H1 (cell line): ENCODE data around the gene ATP4A. TPM values are rescaled to one million over a fixed set of nuclear protein-coding genes. Genes with fewer than 3 reads are reported as not detected.

ENCODE experiments used
- CTCF ChIA-PET: fragments of 300-600 bp; sonication (Branson Sonifier 250); formaldehyde crosslinking; loops from one replicate; lab custom pipeline; 2021; ENCODE audit not compliant: partially characterized antibody; lab: Charles Lee
- POLR2A ChIA-PET: fragments of 300-600 bp; sonication (Branson Sonifier 250); formaldehyde crosslinking; loops from one replicate; lab custom pipeline; 2021; ENCODE audit warnings: inconsistent platforms; ENCODE audit not compliant: partially characterized antibody; lab: Charles Lee
- DNase-seq, 2 experiments: peaks; one replicate each; pipeline versions ENCODE4 v3.0.0 to v3.0.0-alpha.2; 2010 to 2022; ENCODE audit warnings: low spot score in 2 of 2, low read depth in 1 of 2, mixed read lengths in 1 of 2
- FAIRE-seq: peaks from 2 replicates; lab custom pipeline; 2011; peaks lifted over from hg19 to GRCh38; lab: Jason Lieb, UNC
- H2AFZ ChIP-seq: 2 replicates; pipeline ENCODE4 v1.8.1; 2012; ENCODE audit warnings: low read length, inconsistent platforms
- H2AK5ac ChIP-seq: 2 replicates; pipeline ENCODE4 v1.6.1; 2013; ENCODE audit warnings: low read depth, low read length
- H2BK120ac ChIP-seq: replicated peaks from 2 replicates; pipeline ENCODE3; 2013; ENCODE audit warnings: low read depth, low read length, inconsistent platforms
- H2BK12ac ChIP-seq: 2 replicates; pipeline ENCODE4 v1.6.1; 2013; ENCODE audit warnings: low read depth, low read length
- H2BK15ac ChIP-seq: 2 replicates; pipeline ENCODE4 v1.6.1; 2013; ENCODE audit warnings: low read length
- H2BK20ac ChIP-seq: 2 replicates; pipeline ENCODE4 v1.6.1; 2013; ENCODE audit warnings: low read length
- H2BK5ac ChIP-seq: 2 replicates; pipeline ENCODE4 v1.6.1; 2013; ENCODE audit warnings: low read depth, low read length
- H3K14ac ChIP-seq: 2 replicates; pipeline ENCODE4 v1.6.1; 2013; ENCODE audit warnings: inconsistent platforms; ENCODE audit not compliant: insufficient read length
- H3K18ac ChIP-seq: 2 replicates; pipeline ENCODE4 v1.6.1; 2013; ENCODE audit warnings: low read length; ENCODE audit errors: extremely low read depth
- H3K23ac ChIP-seq: 2 replicates; pipeline ENCODE4 v1.6.1; 2013; ENCODE audit warnings: inconsistent platforms; ENCODE audit not compliant: insufficient read length
- H3K23me2 ChIP-seq: 2 replicates; pipeline ENCODE4 v1.6.1; 2013; ENCODE audit warnings: low read depth, low read length
- H3K27ac ChIP-seq: 2 replicates; pipeline ENCODE4 v1.6.1; 2011; ENCODE audit warnings: low read depth, low read length, inconsistent platforms
- H3K27me3 ChIP-seq, 4 experiments: replicated peaks in 1 of 4; 1 replicate in 1 of 4; 2 replicates in 3 of 4; pipeline versions ENCODE4 v1.6.1 to v1.8.1; 2011 to 2013; ENCODE audit warnings: low read length in 3 of 4, mild to moderate bottlenecking in 3 of 4, inconsistent platforms in 2 of 4, mixed read lengths in 2 of 4, moderate library complexity in 1 of 4; ENCODE audit not compliant: control insufficient read depth in 3 of 4, insufficient read depth in 3 of 4; ENCODE audit errors: extremely low read depth in 1 of 4
- H3K36me3 ChIP-seq, 4 experiments: 2 replicates each; pipeline versions ENCODE4 v1.6.1 to v1.8.1; 2011 to 2013; ENCODE audit warnings: mild to moderate bottlenecking in 4 of 4, low read length in 3 of 4, moderate library complexity in 2 of 4, control low read depth in 1 of 4, inconsistent platforms in 1 of 4; ENCODE audit not compliant: insufficient read depth in 4 of 4, control insufficient read depth in 2 of 4
- H3K4ac ChIP-seq: replicated peaks from 2 replicates; pipeline ENCODE3; 2013; ENCODE audit warnings: low read length, low read depth, mixed read lengths, inconsistent platforms; ENCODE audit not compliant: insufficient read length
- H3K4me1 ChIP-seq, 4 experiments: replicated peaks in 1 of 4; 1 replicate in 1 of 4; 2 replicates in 3 of 4; pipeline versions ENCODE4 v1.6.1 to v1.8.1; 2011 to 2013; ENCODE audit warnings: low read length in 3 of 4, inconsistent platforms in 2 of 4, mixed read lengths in 1 of 4; ENCODE audit not compliant: insufficient read depth in 4 of 4, control insufficient read depth in 3 of 4
- H3K4me2 ChIP-seq, 2 experiments: 2 replicates each; pipeline versions ENCODE4 v1.6.1 to v1.8.1; 2011 to 2013; ENCODE audit warnings: low read depth in 2 of 2, low read length in 2 of 2, control low read depth in 1 of 2, inconsistent platforms in 1 of 2, mild to moderate bottlenecking in 1 of 2; ENCODE audit not compliant: insufficient read depth in 1 of 2
- H3K4me3 ChIP-seq, 4 experiments: fragments of 200-600, 300-600 bp in 1 of 4; sonication (generic), shearing (Covaris generic), sonication (Bioruptor Twin) in 1 of 4; 2 replicates each; pipeline versions ENCODE4 v1.5.1 to v1.8.1; 2011 to 2016; ENCODE audit warnings: low read length in 4 of 4, low read depth in 3 of 4, control low read depth in 2 of 4, inconsistent platforms in 2 of 4, mild to moderate bottlenecking in 2 of 4, mixed read lengths in 1 of 4, moderate library complexity in 1 of 4; ENCODE audit not compliant: insufficient read depth in 2 of 4; ENCODE audit errors: extremely low read depth in 1 of 4
- H3K56ac ChIP-seq: replicated peaks from 2 replicates; pipeline ENCODE3; 2013; ENCODE audit warnings: low read depth, mild to moderate bottlenecking, mixed read lengths, low read length, inconsistent platforms; ENCODE audit not compliant: insufficient read length
- H3K79me1 ChIP-seq: 2 replicates; pipeline ENCODE4 v1.6.1; 2013; ENCODE audit warnings: low read depth, low read length, control low read depth
- H3K79me2 ChIP-seq, 2 experiments: 2 replicates each; pipeline versions ENCODE4 v1.6.1 to v1.8.1; 2012 to 2013; ENCODE audit warnings: low read length in 2 of 2, mild to moderate bottlenecking in 2 of 2, inconsistent platforms in 1 of 2; ENCODE audit not compliant: insufficient read depth in 2 of 2, control insufficient read depth in 1 of 2
- H3K9ac ChIP-seq, 4 experiments: replicated peaks in 1 of 4; 1 replicate in 1 of 4; 2 replicates in 3 of 4; pipeline versions ENCODE4 v1.6.1 to v1.8.1; 2011 to 2013; ENCODE audit warnings: low read depth in 3 of 4, low read length in 3 of 4, control low read depth in 2 of 4, mild to moderate bottlenecking in 2 of 4, moderate library complexity in 2 of 4, inconsistent platforms in 1 of 4; ENCODE audit errors: extremely low read depth in 1 of 4
- H3K9me3 ChIP-seq, 2 experiments: 2 replicates each; pipeline versions ENCODE4 v1.6.1 to v1.8.1; 2012 to 2013; ENCODE audit warnings: mild to moderate bottlenecking in 2 of 2, moderate library complexity in 2 of 2, control low read depth in 1 of 2, inconsistent platforms in 1 of 2, low read depth in 1 of 2, low read length in 1 of 2, mixed read lengths in 1 of 2; ENCODE audit not compliant: insufficient read depth in 2 of 2
- H4K20me1 ChIP-seq, 2 experiments: replicated peaks in 1 of 2; 2 replicates each; pipeline versions ENCODE3 to v1.8.1; 2011 to 2013; ENCODE audit warnings: inconsistent platforms in 2 of 2, low read length in 2 of 2, mild to moderate bottlenecking in 1 of 2; ENCODE audit not compliant: insufficient read depth in 2 of 2, control insufficient read depth in 1 of 2
- H4K5ac ChIP-seq: 2 replicates; pipeline ENCODE4 v1.6.1; 2013; ENCODE audit warnings: low read length, low read depth, mixed read lengths, inconsistent platforms; ENCODE audit not compliant: insufficient read length
- H4K8ac ChIP-seq: 2 replicates; pipeline ENCODE4 v1.8.0; 2013; ENCODE audit warnings: mild to moderate bottlenecking, moderate library complexity, low read length, inconsistent platforms; ENCODE audit not compliant: insufficient read depth; ENCODE audit errors: extremely low read depth
- H4K91ac ChIP-seq: replicated peaks from 2 replicates; pipeline ENCODE3; 2013; ENCODE audit warnings: low read length, mixed read lengths, inconsistent platforms; ENCODE audit not compliant: insufficient read length
- BACH1 ChIP-seq: IDR thresholded peaks from 2 replicates; pipeline ENCODE4 v1.6.1; 2012; ENCODE audit warnings: low read length, improper control_type of control experiment
- CREB1 ChIP-seq: IDR thresholded peaks from 2 replicates; pipeline ENCODE4 v1.6.1; 2012; ENCODE audit warnings: inconsistent platforms
- CTBP2 ChIP-seq: IDR thresholded peaks from 2 replicates; pipeline ENCODE4 v1.7.0; 2011; ENCODE audit warnings: borderline replicate concordance, mild to moderate bottlenecking, moderate library complexity, mixed read lengths, low read length; ENCODE audit not compliant: insufficient read depth, insufficient read length
- EZH2 ChIP-seq: fragments of 200-600 bp; sonication (generic); IDR thresholded peaks from 2 replicates; pipeline ENCODE4 v1.7.1; 2012; ENCODE audit warnings: low read depth, mild to moderate bottlenecking, moderate library complexity, low read length, inconsistent platforms; ENCODE audit not compliant: severe bottlenecking
- GTF2F1 ChIP-seq: IDR thresholded peaks from 2 replicates; pipeline ENCODE4 v1.6.1; 2012; ENCODE audit warnings: low read depth, low read length, improper control_type of control experiment, borderline replicate concordance
- KDM4A ChIP-seq: IDR thresholded peaks from one replicate; pipeline ENCODE4 v1.7.1; 2012; ENCODE audit warnings: low read depth, mild to moderate bottlenecking, moderate library complexity, low read length, inconsistent platforms; ENCODE audit not compliant: severe bottlenecking
- POLR2AphosphoS5 ChIP-seq: IDR thresholded peaks from 2 replicates; pipeline ENCODE4 v1.6.1; 2011; ENCODE audit warnings: low read depth, low read length
- RAD21 ChIP-seq, 2 experiments: IDR thresholded peaks in 1 of 2; conservative IDR thresholded peaks in 1 of 2; 2 replicates each; pipeline ENCODE4 v1.6.1; 2011; ENCODE audit warnings: low read depth in 2 of 2, low read length in 2 of 2, improper control_type of control experiment in 1 of 2, inconsistent platforms in 1 of 2, mild to moderate bottlenecking in 1 of 2, moderate library complexity in 1 of 2
- SIN3A ChIP-seq, 2 experiments: IDR thresholded peaks in 1 of 2; conservative IDR thresholded peaks in 1 of 2; 2 replicates each; pipeline ENCODE4 v1.6.1; 2011 to 2012; ENCODE audit warnings: low read length in 2 of 2, improper control_type of control experiment in 1 of 2, low read depth in 1 of 2, mild to moderate bottlenecking in 1 of 2
- SRF ChIP-seq: IDR thresholded peaks from 2 replicates; pipeline ENCODE4 v1.6.1; 2011; ENCODE audit warnings: mild to moderate bottlenecking, low read depth, low read length, moderate library complexity
- WGBS, 2 experiments: shearing (Covaris generic) in 1 of 2; methylation state at CpG; one replicate each; pipeline versions ENCODE4 v1.1.6 to v1.1.7; 2013 to 2015; ENCODE audit warnings: low lambda C conversion rate in 2 of 2, mixed read lengths in 2 of 2, inconsistent platforms in 1 of 2, low coverage in 1 of 2, missing lambda C conversion rate in 1 of 2; ENCODE audit not compliant: insufficient replicate concordance in 2 of 2, insufficient coverage in 1 of 2, insufficient read length in 1 of 2; ENCODE audit errors: extremely low coverage in 1 of 2, missing lambda C conversion rate in 1 of 2; 5-methylcytosine and 5-hydroxymethylcytosine counted together
- polyA plus RNA-seq, 7 experiments: library from polyadenylated mRNA; depleted of rRNA in 3 of 7; stranded (reverse) in 5 of 7; unstranded in 2 of 7; fragments of >200 nt in 5 of 7; fragments of 200-250 nt in 2 of 7; gene quantifications; 1 replicate in 5 of 7; 2 replicates in 1 of 7; 4 replicates in 1 of 7; pipeline versions ENCODE4 v1.2.1 to v1.2.3, GENCODE V29; 2011 to 2013; ENCODE audit warnings: missing spikeins in 2 of 7, mixed read lengths in 2 of 7
- total RNA-seq: library from RNA; stranded (reverse); fragmentation: NEBNext Ultra II Directional; extraction: Animal tissue kit (Norgen Biotek cat#: 25700); gene quantifications from 2 replicates; pipeline ENCODE4 v1.2.1, GENCODE V29; 2021

ATP4A gene
- total and polyA plus RNA-seq, 2 of the 8 experiments (the other 6 are each of a cell fraction or from before 2014, with no cell fraction given), result 0.50 to 1.2 TPM

- Histone ChIP-seq H4K5ac (no peak overlapping the region), H2BK15ac (no peak overlapping the region), H3K14ac (no peak overlapping the region), H3K4me2 (no peak overlapping the region), H4K8ac (no peak overlapping the region), H3K9me3 (no peaks in the 10 kb centered on the region), H4K20me1 (peaks cover 5 to 15% of the 10 kb centered on the region in 2 experiments), H3K4me1 (peaks cover 0 to 12% (median 6%) of the 10 kb centered on the region in 4 experiments; a peak in 5 of 7 replicates), H3K79me1 (peaks cover 6% of the 10 kb centered on the region; the same call in 1 of the 2 replicates), H3K27ac (no peak overlapping the region), H3K27me3 (no peaks in the 10 kb centered on the region; a peak in 1 of 7 replicates), H4K91ac (no peak overlapping the region), H2BK12ac (no peak overlapping the region), H2BK5ac (no peak overlapping the region), H2BK20ac (no peak overlapping the region), H3K56ac (no peak overlapping the region), H2AK5ac (no peak overlapping the region), H2AFZ (no peak overlapping the region), H3K4ac (no peak overlapping the region), H3K18ac (no peak overlapping the region), H3K23me2 (peaks cover 3% of the 10 kb centered on the region; the same call in 1 of the 2 replicates), H3K9ac (no peak overlapping the region), H3K4me3 (no peak overlapping the region), H3K79me2 (peaks cover 0 to 13% of the 10 kb centered on the region in 2 experiments; a peak in 2 of 4 replicates), H3K23ac (no peak overlapping the region), H2BK120ac (no peak overlapping the region), H3K36me3 (peaks cover 0 to 9% (median 6%) of the 10 kb centered on the region in 4 experiments; a peak in 4 of 8 replicates)
- ChIA-PET CTCF (interaction anchor here (1.0 to 1.3 kb wide), 2 partner anchors 8 to 29 kb away, joined by 3 to 7 read pairs; no protein-coding TSS in a partner anchor), POLR2A (interaction anchor here (0.7 to 4.4 kb wide), 4 partner anchors 9 to 104 kb away, joined by 3 to 19 read pairs (median 6); no protein-coding TSS in a partner anchor)
- DNase-seq (no peak), FAIRE-seq (no peak)
- 88% methylated on average over 11 of the region's 12 CpGs; no CpG with 5 or more reads in 1 of the 2 experiments for WGBS, 2 experiments
- TF ChIP-seq KDM4A (no peak), CTBP2 (no peak), GTF2F1 (no peak), CREB1 (no peak), POLR2AphosphoS5 (no peak), RAD21 (IDR thresholded peaks at IDR 0.05 in 1 of 2, conservative IDR thresholded peaks at IDR 0.05 in 1 of 2; ENCODE audit: low read depth in 2 of 2, low read length in 2 of 2) (no peak), EZH2 (no peak), SRF (no peak), BACH1 (no peak), SIN3A (conservative IDR thresholded peaks at IDR 0.05 in 1 of 2, IDR thresholded peaks at IDR 0.05 in 1 of 2; ENCODE audit: low read depth in 1 of 2, low read length in 2 of 2) (no peak)
Observed at GRCh38 chr19:35539850-35540249, 23.6 kb downstream of the ATP4A start.
